ENCODE results near the gene MYL3.

- TF ChIP-seq CTCF (conservative IDR thresholded peaks at IDR 0.05; ENCODE audit: low read depth, low read length) (no peak), FOS (IDR thresholded peaks at IDR 0.05; ENCODE audit: low read depth, low read length) (no peak), BHLHE40 (IDR thresholded peaks at IDR 0.05; ENCODE audit: low read depth, low read length) (no peak)
Observed at GRCh38 chr3:46863261-46863782, at the start of gene MYL3.
